Panc1 (cell line): Measurements from ENCODE around the gene TAL1. TPM values are rescaled to one million over a fixed set of nuclear protein-coding genes. Genes with fewer than 3 reads are reported as not detected.

Source experiments
- ATAC-seq: fragments of 200-7000 bp; cut with Tn5 transposase; 2 replicates; pipeline ENCODE4 v1.9.1; 2020; ENCODE audit warnings: mild to moderate bottlenecking, moderate library complexity
- BruUV-seq: library from RNA; stranded (reverse); fragments of 400-500 nt; replicated peaks from 2 replicates; lab custom pipeline; 2021; lab: Mats Ljungman, UMichigan
- CTCF ChIA-PET: fragments of 300-600 bp; sonication (Branson Sonifier 250); formaldehyde crosslinking; loops from one replicate; lab custom pipeline; 2022; ENCODE audit warnings: antibody characterized with exemption; lab: Charles Lee
- POLR2A ChIA-PET: fragments of 300-600 bp; sonication (Branson Sonifier 250); formaldehyde crosslinking; loops from one replicate; lab custom pipeline; 2022; ENCODE audit warnings: antibody characterized with exemption; lab: Charles Lee
- DNase-seq: peaks from one replicate; pipeline ENCODE4 v3.0.0-alpha.2; 2010; ENCODE audit warnings: low read depth, low spot score
- H3K27ac ChIP-seq: 2 replicates; pipeline ENCODE4 v1.5.1; 2011; ENCODE audit warnings: mild to moderate bottlenecking, low read length, inconsistent platforms
- H3K27me3 ChIP-seq: fragments of 200-500 bp; sonication (Bioruptor generic); 2 replicates; pipeline ENCODE4 v1.6.0; 2014; ENCODE audit warnings: low read length, inconsistent platforms; ENCODE audit not compliant: control insufficient read depth, insufficient read depth
- H3K36me3 ChIP-seq: fragments of 200-500 bp; sonication (Bioruptor generic); 2 replicates; pipeline ENCODE4 v1.5.1; 2014; ENCODE audit warnings: inconsistent platforms, mild to moderate bottlenecking, low read length, moderate library complexity; ENCODE audit not compliant: control insufficient read depth, insufficient read depth
- H3K4me1 ChIP-seq: 2 replicates; pipeline ENCODE4 v1.5.1; 2011; ENCODE audit warnings: inconsistent platforms, mild to moderate bottlenecking, low read length, moderate library complexity; ENCODE audit not compliant: control insufficient read depth, insufficient read depth
- H3K4me3 ChIP-seq, 2 experiments: 2 replicates each; pipeline ENCODE4 v1.5.1; 2011 to 2012; ENCODE audit warnings: low read depth in 2 of 2, low read length in 2 of 2, mild to moderate bottlenecking in 2 of 2, inconsistent platforms in 1 of 2, moderate library complexity in 1 of 2
- H3K9me3 ChIP-seq: fragments of 200-500 bp; sonication (Bioruptor generic); 2 replicates; pipeline ENCODE4 v1.5.1; 2014; ENCODE audit warnings: low read depth, mild to moderate bottlenecking, inconsistent platforms, low read length, moderate library complexity; ENCODE audit not compliant: control insufficient read depth, insufficient read depth
- CTCF ChIP-seq: fragments of 450-650 bp; IDR thresholded peaks from 2 replicates; pipeline ENCODE4 v1.5.1; 2017; ENCODE audit warnings: mild to moderate bottlenecking
- POLR2AphosphoS5 ChIP-seq: IDR thresholded peaks from 2 replicates; pipeline ENCODE4 v1.6.1; 2012; ENCODE audit warnings: mild to moderate bottlenecking, low read depth, low read length, moderate library complexity
- REST ChIP-seq, 2 experiments: IDR thresholded peaks; 2 replicates each; pipeline ENCODE4 v1.6.1; 2011 to 2012; ENCODE audit warnings: low read depth in 2 of 2, control low read depth in 1 of 2, low read length in 1 of 2, mild to moderate bottlenecking in 1 of 2, moderate library complexity in 1 of 2; ENCODE audit not compliant: insufficient read depth in 1 of 2
- SIN3A ChIP-seq: IDR thresholded peaks from 2 replicates; pipeline ENCODE4 v1.6.1; 2012; ENCODE audit warnings: low read depth, mild to moderate bottlenecking, low read length, moderate library complexity, borderline replicate concordance; ENCODE audit not compliant: insufficient read depth
- TCF7L2 ChIP-seq: IDR thresholded peaks from 2 replicates; pipeline ENCODE4 v1.6.1; 2011; ENCODE audit warnings: mild to moderate bottlenecking, low read depth, low read length, inconsistent platforms
- in situ Hi-C: cut with HindIII; loops from 2 replicates; pipeline ENCODE4 v1.10.0; 2016; ENCODE audit warnings: low sequenced_read_pairs, low pct_unique_long_range_greater_than_20kb
- intact Hi-C: fragments of 100-400 bp; cut with micrococcal nuclease; formaldehyde crosslinking; loops from one replicate; pipeline ENCODE4 v1.10.0; 2022; ENCODE audit not compliant: unreplicated experiment
- total RNA-seq: library from RNA; stranded (reverse); gene quantifications from one replicate; pipeline ENCODE4 v1.2.1, GENCODE V29; 2021; ENCODE audit not compliant: unreplicated experiment

TAL1 gene
- total RNA-seq, 1 experiment from 2014 or later, result 0.05 TPM

- Histone ChIP-seq H3K4me1 (no peaks in the 10 kb centered on the region), H3K4me3 (peak overlapping the region; percentile 35 to 69), H3K27me3 (no peaks in the 10 kb centered on the region; the same call in 1 of the 2 replicates), H3K9me3 (no peaks in the 10 kb centered on the region), H3K36me3 (no peaks in the 10 kb centered on the region), H3K27ac (peak overlapping the region; percentile 52; the same call in 1 of the 2 replicates)
- ATAC-seq, result no peak
- in situ Hi-C loops, result no loop called here
- BruUV-seq, result TSS peak; percentile 87
- ChIA-PET POLR2A (no interaction called here), CTCF (interaction anchor here (0.7 to 1.7 kb wide), 7 partner anchors 11 to 520 kb away, joined by 3 to 25 read pairs (median 3); partner anchors contain the start of gene PDZK1IP1)
- TF ChIP-seq TCF7L2, result no peak
- no peak for TF ChIP-seq POLR2AphosphoS5
- no peak for TF ChIP-seq SIN3A
- no peak for TF ChIP-seq REST (IDR thresholded peaks at IDR 0.05; ENCODE audit: insufficient read depth in 1 of 2, low read depth in 2 of 2, low read length in 1 of 2)
- TF ChIP-seq CTCF, result no peak
- DNase-seq, result no peak
- intact Hi-C loops, result loop anchor here (1.0 kb wide), 1 partner anchor 85 kb away; no protein-coding TSS in a partner anchor
Measured at GRCh38 chr1:47178654-47179016, 53.4 kb downstream of the TAL1 start.

DNA sequence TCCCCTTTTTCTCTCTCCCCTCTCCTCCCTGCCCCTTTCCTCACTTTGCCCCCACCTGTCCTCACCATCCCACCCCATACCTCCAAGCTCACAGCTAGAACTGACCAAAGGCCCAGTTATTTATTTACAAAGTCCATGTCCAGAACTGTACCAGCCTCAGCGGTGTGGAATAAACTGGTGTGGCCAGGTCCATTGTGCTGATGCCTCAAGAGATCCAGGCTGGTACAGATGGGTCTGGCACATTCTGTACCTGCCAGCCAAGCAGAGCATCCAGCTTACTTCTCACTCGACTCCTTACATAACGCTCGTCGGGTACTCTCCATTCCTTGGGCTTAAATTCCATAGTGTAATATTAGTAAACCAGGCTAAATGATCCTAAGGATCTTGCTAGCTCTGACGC lies 54.0 kb downstream of the TAL1 start:
- Histone ChIP-seq H3K4me3 (no peak overlapping the region), H3K27ac (no peak overlapping the region), H3K9me3 (no peaks in the 10 kb centered on the region), H3K27me3 (no peaks in the 10 kb centered on the region; the same call in 1 of the 2 replicates), H3K36me3 (no peaks in the 10 kb centered on the region), H3K4me1 (no peaks in the 10 kb centered on the region)
- ATAC-seq (no peak), DNase-seq (no peak)
- TF ChIP-seq REST (IDR thresholded peaks at IDR 0.05; ENCODE audit: insufficient read depth in 1 of 2, low read depth in 2 of 2, low read length in 1 of 2), result no peak
- TF ChIP-seq SIN3A, result no peak
- TF ChIP-seq TCF7L2, result no peak
- no peak for TF ChIP-seq POLR2AphosphoS5
- no peak for TF ChIP-seq CTCF
- in situ Hi-C loops (no loop called here), intact Hi-C loops (no loop called here)
- no TSS peak for BruUV-seq
- CTCF ChIA-PET, result interaction anchor here (0.5 to 1.7 kb wide), 2 partner anchors 15 to 177 kb away, joined by 4 to 14 read pairs; no protein-coding TSS in a partner anchor
- POLR2A ChIA-PET, result no interaction called here
